Activated T-helper 1 cell treated with Interleukin-2 at 50 U/mL for 16 hours (primary cell): ENCODE measurements around the gene ADCY1.

ENCODE experiments used
- DNase-seq: peaks from one replicate; pipeline ENCODE4 v3.0.0-alpha.2; 2020; ENCODE audit warnings: low read depth

Gene ADCY1

DNA sequence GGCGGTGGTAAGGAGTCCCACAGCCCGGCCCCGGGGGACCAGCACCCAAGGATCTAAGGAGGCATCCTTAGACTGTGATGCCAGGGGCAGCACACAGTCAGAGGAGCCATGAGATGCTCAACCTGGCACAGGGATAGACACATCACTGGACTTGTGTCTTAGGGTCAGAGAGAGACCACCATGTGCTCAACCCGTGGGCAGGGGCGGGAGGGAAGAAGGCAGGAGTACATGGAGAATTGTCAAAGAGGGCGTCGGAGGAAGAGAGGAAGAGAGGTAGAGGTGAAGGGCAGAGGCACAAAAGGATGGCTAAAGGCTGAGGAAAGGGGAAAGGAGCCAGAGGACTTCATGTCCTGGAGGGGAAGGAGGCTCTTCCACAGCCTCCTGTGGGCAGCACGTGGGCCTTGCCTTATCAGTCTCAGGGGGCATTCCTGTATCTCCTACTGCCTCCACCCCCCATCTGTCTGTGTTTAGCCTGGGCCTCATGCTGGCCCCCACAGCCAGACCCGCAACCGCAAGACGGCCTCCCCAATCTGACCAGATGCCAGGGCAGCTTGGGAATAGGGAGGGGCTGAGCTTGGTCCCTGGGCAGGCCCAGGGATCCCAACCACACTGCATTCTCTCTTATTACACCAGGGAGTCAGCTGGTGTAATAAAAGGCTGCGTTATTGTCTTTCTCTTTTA lies 2.2 kb downstream of the ADCY1 start:
- no peak for DNase-seq

GRCh38 chr7:45578022-45578421 lies 3.9 kb downstream of the ADCY1 start:
- DNase-seq = no peak

GRCh38 chr7:45578467-45578866 lies 4.3 kb downstream of the ADCY1 start:
- no peak for DNase-seq

- DNase-seq = no peak
Observed at GRCh38 chr7:45579391-45579801, 5.2 kb downstream of the ADCY1 start.

DNA sequence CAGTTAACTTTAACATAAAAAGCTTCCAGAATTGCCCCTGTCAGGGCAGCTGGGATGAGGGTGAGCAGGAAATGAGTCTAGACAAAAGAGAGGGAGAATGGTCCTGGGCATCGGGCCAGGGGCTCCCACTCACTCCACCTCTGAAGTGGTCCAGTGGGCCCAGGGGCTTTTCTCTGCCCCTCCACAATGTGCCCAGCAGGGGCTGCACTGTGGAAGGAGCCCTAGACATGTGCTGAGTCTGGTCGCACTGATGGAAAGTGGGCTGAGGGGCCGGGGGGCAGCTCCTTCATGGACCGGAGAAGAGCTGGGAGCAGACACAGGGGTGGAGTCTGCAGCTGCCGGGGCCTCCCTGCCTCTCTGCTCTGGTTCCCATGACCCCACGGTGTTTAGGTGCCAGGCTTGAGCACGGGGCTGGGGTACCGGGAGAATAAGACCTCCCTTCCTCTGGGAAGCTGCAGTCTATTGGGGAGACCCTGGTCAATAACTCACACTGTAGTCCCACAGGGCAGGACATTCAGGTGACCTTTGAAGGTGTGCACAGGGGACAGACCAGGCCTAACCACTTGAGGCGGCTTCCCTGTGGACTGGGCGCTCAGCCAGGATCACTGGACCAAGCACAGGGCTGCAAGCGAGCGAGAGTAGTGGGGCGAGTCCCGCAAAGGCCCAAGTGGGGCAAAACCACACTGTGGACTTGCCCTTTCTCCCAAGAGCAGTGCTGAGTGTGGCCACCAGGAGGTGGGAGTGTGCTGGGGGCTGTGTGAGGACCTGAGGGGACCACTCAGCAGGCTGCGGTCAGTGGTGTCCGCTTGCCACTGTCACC lies 6.1 kb downstream of the ADCY1 start:
- no peak for DNase-seq

GRCh38 chr7:45581271-45581780 lies 7.2 kb downstream of the ADCY1 start:
- DNase-seq = no peak

- no peak for DNase-seq
Observed at GRCh38 chr7:45582136-45582749, 8.1 kb downstream of the ADCY1 start.

DNA sequence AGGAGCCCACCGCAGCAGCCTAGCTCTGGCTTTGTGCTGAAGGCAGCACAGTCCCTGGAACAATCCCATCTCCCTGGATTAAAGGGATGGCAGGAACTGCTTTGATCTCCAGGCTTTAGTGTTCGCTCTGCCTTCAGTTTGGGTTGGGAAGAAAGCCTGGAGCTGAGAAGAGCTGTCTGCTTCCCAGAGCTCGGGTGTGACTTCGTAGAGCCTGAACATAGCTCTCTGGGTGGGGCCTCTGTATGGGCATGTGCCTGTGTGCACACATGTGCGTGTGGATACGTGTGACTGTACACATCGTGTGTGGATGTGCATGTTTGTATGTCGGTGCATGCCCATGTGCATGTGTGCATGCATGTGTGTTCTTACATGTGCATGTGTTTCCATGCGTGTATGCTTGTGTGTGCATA lies 8.7 kb downstream of the ADCY1 start:
- no peak for DNase-seq

GRCh38 chr7:45583296-45583695 lies 9.1 kb downstream of the ADCY1 start:
- DNase-seq = no peak

- no peak for DNase-seq
Observed at GRCh38 chr7:45584261-45585210, 10.4 kb downstream of the ADCY1 start.

- DNase-seq = no peak
Observed at GRCh38 chr7:45585628-45586027, 11.5 kb downstream of the ADCY1 start.

GRCh38 chr7:45586542-45587520 lies 12.7 kb downstream of the ADCY1 start:
- DNase-seq = no peak

GRCh38 chr7:45588466-45588865 lies 14.3 kb downstream of the ADCY1 start:
- no peak for DNase-seq

- DNase-seq = no peak
Observed at GRCh38 chr7:45589061-45589460, 14.9 kb downstream of the ADCY1 start.

DNA sequence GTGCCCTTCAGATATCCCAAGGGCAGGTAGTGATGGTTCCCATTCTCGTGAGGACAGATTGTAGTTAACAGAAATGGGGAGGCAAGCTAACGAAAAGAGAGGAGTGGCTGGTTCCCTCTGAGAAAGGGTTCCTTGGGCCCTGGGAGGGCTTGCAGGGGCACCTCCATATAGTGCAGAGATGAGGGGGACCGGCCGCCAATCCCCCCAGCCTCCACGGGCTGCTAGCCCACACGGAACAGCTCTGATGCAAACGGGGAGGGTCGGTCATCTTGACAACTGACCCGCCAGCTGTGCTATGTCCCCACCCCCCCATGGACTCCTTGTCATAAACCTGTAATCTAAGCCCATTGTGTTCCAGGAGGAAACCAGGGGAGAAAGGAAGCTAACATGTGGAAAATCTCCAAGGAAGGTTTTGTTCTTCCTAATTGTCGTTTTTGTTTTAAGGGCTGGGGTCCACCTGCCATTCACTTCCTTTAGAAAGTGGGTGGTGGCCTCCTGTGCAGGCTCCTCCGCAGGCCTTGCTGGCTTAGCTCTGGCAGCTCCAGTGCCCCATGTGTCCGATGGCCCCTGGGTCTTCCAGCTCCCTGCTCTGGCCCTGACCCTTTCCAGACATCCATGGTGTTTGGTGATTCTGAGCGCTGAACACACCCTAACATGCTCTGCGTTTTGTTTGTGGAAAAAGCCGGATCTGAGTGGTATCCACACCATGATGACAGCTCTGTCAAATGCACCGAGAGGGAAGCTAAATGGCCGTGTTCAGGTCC lies 15.9 kb downstream of the ADCY1 start:
- no peak for DNase-seq

DNA sequence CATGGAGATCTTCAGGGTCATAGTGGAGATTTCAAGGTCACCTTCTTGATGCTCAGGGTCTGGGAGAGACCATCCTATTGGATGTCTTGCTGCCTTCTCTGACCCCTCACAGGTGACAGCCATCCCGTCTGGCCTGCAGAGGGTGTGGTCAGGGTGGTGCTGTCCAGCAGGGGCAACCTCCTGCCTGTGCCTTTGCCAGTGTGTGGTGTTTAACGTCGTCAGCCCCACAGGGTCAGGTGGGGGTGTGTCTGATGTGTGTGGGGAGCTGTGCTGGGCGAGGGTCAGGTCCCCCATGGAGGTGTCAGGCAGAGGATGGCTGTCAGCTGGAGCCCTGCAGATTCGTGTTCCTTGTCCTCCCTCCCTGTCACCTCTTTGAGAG lies 16.5 kb downstream of the ADCY1 start:
- no peak for DNase-seq

DNA sequence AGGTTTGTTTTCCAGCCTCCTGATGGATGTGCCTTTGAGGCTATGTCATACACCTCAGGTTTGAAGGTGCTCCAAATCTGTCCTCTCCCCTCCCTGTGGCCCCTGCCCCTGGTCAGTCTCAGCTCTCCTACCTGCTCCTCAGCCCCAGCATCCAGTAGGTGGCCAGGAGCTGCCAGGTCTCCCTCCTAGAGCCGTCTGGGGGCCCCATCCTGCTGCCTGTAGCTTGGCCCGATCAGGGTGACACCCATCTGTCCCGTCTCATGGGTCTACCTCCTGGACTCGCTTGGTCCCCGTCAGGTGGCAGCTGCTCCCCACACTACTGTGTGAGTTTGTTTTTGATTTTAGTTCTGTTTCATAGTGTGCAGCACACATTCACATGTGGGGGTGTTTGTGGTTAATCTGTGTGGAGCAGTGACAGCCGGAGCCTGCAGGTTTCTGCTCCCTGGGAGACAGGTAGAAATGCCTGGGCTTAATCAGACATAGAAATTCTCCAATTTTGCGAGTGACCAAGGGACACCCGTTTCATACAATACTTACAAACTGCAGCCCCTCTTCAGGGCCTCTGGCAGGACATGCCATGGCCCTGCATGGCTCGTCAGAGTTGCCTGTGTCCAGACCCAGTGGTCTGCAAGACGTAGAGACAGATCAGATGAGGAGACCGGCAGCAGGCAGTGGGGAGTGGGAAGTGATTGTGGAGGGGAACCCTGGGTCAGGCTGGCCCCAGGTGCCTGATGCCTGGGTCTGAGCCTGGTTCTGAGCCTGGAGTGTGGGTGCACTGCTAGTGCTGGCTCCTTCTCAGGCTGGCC lies 17.1 kb downstream of the ADCY1 start:
- DNase-seq = no peak

DNA sequence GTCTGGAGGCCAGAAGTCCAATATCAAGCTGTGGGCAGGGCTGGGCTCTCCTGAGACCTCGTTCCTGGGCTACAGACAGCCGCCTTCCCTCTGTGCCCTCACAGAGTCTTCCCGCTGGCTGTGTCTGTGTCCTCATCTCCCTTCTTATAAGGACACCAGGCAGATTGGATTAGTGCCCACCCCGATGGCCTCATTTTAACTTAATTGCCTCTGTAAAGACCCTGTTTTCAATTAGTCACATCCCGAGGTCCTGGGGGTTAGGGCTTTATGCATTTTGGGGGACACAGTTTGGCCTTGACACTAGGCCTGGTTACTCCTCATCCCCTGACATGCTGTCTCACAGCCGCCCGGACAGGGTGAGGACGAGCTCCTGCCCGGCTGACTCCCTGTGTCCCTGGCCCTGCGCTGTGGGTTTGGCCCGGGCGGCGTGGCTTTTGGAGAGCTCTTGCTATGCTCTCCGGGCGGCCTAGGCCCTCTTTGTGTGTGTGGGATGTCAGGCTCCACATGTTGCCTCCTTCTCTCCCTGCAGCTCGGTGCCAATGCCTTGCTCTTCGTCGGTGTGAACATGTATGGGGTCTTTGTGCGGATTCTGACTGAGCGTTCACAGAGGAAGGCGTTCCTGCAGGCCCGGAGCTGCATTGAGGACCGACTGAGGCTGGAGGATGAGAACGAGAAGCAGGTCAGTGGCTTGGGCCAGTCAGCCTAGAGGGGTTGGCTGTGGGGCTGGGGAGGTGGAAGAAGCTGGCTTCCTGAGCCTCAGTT lies 18.2 kb downstream of the ADCY1 start:
- DNase-seq = no peak
